Left ventricle myocardium inferior (tissue), 1 donor: ENCODE measurements around the gene EPHA10. TPM values are rescaled to one million over a fixed set of nuclear protein-coding genes. Genes with fewer than 3 reads are reported as not detected.

Source experiments
- DNase-seq: peaks from one replicate; pipeline ENCODE4 v3.0.0-alpha.2; 2020
- H3K27ac ChIP-seq: fragments of 200-600 bp; replicated peaks from 2 replicates; pipeline ENCODE4 v1.8.0; 2021
- H3K27me3 ChIP-seq: fragments of 200-600 bp; 2 replicates; pipeline ENCODE4 v1.8.0; 2021; ENCODE audit warnings: low read depth
- H3K36me3 ChIP-seq: fragments of 200-600 bp; 2 replicates; pipeline ENCODE4 v1.8.0; 2021
- H3K4me1 ChIP-seq: fragments of 200-600 bp; 2 replicates; pipeline ENCODE4 v1.8.0; 2021
- H3K4me3 ChIP-seq: fragments of 200-600 bp; 2 replicates; pipeline ENCODE4 v1.8.0; 2021; ENCODE audit warnings: mild to moderate bottlenecking, moderate library complexity
- H3K9me3 ChIP-seq: fragments of 200-600 bp; replicated peaks from 2 replicates; pipeline ENCODE4 v1.8.0; 2021
- CTCF ChIP-seq: fragments of 200-600 bp; IDR thresholded peaks from 2 replicates; pipeline ENCODE4 v1.8.0; 2021; ENCODE audit warnings: antibody characterized with exemption, mild to moderate bottlenecking, borderline replicate concordance
- intact Hi-C: fragments of 100-400 bp; cut with micrococcal nuclease; formaldehyde crosslinking; loops from one replicate; pipeline ENCODE4 v1.11.0; 2022
- total RNA-seq: library from RNA; stranded (reverse); fragmentation: NEBNext Ultra II Directional; extraction: Animal tissue kit (Norgen Biotek cat#: 25700); gene quantifications from one replicate; pipeline ENCODE4 v1.2.1, GENCODE V29; 2021
- donor health status: DM: no; HTN: yes; CAD: no; lungs with severe emphysema.

Gene EPHA10
- total RNA-seq, 1 donor from 2014 or later: 0.14 TPM

DNA sequence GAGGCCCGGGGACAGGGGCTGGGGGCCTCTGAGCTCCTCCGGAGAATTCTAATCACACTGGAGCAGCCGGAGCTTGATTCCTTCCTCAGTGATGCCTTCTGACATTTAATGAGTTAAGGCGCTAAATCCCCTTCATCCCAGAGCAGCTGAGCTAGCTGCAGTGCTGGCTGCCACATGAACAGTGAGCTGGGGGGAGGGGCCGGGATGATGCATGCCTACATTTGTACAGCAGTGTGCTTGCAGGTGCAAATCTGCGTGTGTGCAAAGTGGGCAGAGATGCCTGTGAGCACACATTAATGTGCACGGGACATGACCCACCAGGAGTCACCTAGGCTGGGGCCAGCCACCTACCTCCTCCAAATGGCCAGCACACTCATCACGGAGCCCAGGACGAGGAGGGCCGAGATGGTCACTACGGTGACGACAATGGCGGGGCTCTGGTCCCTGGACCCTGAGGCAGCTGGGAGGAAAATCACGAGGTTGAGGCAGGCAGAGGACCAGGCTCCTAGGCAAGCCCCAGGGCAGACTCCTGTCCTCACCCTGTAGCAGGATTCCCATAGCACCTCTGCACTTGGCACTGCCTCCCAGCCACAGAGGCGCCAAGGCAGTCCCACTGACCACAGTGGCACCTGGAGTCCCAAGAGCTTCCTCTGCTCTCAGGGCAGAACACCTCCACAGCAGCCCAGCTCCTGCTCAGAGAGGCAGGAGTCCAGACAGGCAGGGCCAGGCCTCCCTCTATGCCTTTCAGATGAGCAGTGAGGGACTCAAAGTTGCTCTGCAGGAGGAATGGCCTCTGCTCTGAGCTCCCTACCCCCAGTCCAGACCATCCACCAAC, 38.0 kb downstream of the EPHA10 start:
- no peak for TF ChIP-seq CTCF
- H3K27me3 ChIP-seq: peaks cover 76% of the 10 kb centered on the region

DNA sequence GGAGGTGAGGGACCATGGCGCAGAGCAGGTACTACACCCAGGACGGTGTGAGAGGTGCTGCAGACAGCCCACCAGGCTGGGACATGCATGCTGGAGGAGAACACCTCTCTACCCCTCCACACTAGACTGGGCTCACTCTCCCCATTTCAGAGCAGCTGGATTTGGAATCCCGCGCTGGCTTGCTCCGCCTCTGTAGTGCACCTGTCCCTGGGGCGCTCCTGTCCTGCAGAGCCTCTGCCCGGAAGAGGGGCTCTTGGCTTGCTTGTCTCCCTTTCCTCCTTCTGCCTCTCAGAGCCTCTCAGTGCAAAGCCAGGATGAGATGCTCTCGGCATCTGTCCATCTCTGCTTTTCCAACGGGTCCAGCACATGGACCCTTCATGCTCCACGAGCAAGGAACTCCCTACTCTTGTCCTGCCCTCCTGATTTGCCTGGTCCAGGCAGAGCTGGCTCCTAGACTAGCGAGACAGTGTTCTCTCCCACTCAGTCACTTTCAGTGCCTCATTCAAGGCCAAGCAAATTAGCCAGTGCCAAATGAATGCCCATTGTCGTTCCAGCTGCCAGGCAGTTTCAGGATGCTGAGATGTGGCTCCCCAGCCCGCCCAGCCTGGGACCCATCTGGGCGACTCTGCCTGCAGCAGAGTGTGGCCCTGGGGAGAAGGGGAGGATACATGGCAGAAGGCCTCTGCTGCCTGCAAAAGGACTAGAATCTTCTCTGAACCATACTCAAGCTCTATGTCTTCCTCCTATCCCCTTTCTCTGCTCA, 38.9 kb downstream of the EPHA10 start:
- H3K27ac ChIP-seq: no peak overlapping the region
- no peak for TF ChIP-seq CTCF
- DNase-seq: no peak
- intact Hi-C loops: no loop called here
- H3K4me1 ChIP-seq: no peaks in the 10 kb centered on the region
- no peaks in the 10 kb centered on the region for H3K36me3 ChIP-seq
- H3K27me3 ChIP-seq: peaks cover 74% of the 10 kb centered on the region
- H3K4me3 ChIP-seq: no peak overlapping the region
- no peaks in the 10 kb centered on the region for H3K9me3 ChIP-seq

More for the DNA sequence above, 38.0 kb downstream of the EPHA10 start:
- no peaks in the 10 kb centered on the region for H3K9me3 ChIP-seq
- H3K27ac ChIP-seq: no peak overlapping the region
- intact Hi-C loops: no loop called here
- no peaks in the 10 kb centered on the region for H3K4me1 ChIP-seq
- no peaks in the 10 kb centered on the region for H3K36me3 ChIP-seq
- DNase-seq: no peak
- no peak overlapping the region for H3K4me3 ChIP-seq

DNA sequence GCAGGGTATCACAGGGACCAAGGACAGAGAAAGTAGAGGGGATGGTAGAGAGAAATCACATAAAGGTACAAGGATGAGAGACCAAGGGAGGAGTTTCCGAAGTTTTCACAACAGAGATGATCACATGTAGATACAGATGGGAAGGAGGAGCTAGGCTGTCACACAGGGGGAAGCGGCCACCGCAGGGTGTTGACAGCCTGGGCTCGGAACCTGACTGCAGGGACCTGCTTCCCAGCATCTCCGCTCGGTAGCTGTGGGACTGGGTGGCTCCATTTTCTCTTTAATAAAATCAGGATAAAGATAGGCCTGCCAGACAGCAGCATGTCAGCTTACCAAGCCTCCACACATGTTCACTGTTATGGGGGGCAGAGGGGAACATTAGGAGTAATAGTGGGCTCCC, 40.3 kb downstream of the EPHA10 start:
- H3K36me3 ChIP-seq: no peaks in the 10 kb centered on the region
- intact Hi-C loops: no loop called here
- H3K4me1 ChIP-seq: no peaks in the 10 kb centered on the region
- H3K27me3 ChIP-seq: peaks cover 73% of the 10 kb centered on the region
- H3K27ac ChIP-seq: no peak overlapping the region
- H3K9me3 ChIP-seq: no peaks in the 10 kb centered on the region
- no peak for TF ChIP-seq CTCF
- no peak overlapping the region for H3K4me3 ChIP-seq
- no peak for DNase-seq

GRCh38 chr1:37723390-37724078, 41.4 kb downstream of the EPHA10 start:
- no peak for TF ChIP-seq CTCF
- Histone ChIP-seq H3K4me3 (no peak overlapping the region), H3K4me1 (no peaks in the 10 kb centered on the region), H3K27ac (no peak overlapping the region), H3K36me3 (no peaks in the 10 kb centered on the region), H3K27me3 (peaks cover 73% of the 10 kb centered on the region), H3K9me3 (no peaks in the 10 kb centered on the region)
- DNase-seq: no peak
- intact Hi-C loops: no loop called here

DNA sequence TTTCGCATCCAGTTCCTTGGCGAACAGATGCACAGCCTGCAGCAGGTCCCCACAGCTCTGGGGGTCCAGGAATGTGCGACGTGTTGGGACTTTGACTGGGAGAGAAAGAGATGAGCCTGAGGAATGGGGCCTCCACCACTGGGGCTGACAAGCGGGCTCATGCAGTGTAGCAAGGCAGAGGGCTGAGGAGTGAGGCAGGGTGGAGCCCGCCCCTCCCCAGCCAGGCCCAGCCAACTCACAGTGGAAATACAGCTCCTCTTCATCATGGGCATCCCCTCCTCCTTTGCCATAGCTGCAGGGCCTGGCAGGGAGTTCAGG, 41.9 kb downstream of the EPHA10 start:
- no peaks in the 10 kb centered on the region for H3K36me3 ChIP-seq
- TF ChIP-seq CTCF: no peak
- H3K27me3 ChIP-seq: peaks cover 73% of the 10 kb centered on the region
- H3K4me3 ChIP-seq: no peak overlapping the region
- DNase-seq: no peak
- no peaks in the 10 kb centered on the region for H3K4me1 ChIP-seq
- intact Hi-C loops: no loop called here
- peak overlapping the region; percentile 5 for H3K27ac ChIP-seq
- no peaks in the 10 kb centered on the region for H3K9me3 ChIP-seq
